Measurements from ENCODE around the gene BTNL3.
"Not testable (repeated sequence)": the region's sequence is repeated elsewhere in the genome, so short reads cannot be mapped to it uniquely, and the experiment has no call there.

BTNL3 gene

GRCh38 chr5:181024245-181025064 is 35.8 kb downstream of the BTNL3 start:
- no peak for DNase-seq (ENCODE audit: low read depth)

DNA sequence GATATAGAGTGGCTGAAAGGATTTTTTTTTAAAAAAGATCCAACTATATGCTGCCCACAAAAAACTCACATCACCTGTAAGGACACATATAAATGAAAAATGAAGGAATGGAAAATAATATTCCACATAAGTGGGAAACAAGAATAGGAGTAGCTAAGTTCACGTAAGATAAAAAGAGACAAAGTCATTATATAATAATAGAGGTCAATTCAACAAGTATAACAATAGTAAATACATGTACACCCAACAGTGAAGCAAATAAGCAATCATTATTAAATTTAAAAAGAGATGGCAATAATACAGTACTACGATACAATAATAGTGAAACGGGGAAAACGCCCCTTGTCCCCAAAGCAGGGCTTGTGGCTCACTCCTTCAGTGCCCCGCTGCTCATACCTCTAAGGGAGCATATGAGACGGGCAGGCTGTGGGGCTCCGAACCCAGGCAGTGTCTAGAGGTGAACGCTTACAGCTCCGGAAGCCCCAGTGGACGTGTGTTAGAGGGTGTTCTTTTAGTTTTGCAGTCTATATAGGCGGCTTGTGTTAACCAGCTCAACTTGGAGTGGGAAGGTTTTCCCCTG is 38.9 kb downstream of the BTNL3 start:
- DNase-seq (ENCODE audit: low read depth), result no peak

DNA sequence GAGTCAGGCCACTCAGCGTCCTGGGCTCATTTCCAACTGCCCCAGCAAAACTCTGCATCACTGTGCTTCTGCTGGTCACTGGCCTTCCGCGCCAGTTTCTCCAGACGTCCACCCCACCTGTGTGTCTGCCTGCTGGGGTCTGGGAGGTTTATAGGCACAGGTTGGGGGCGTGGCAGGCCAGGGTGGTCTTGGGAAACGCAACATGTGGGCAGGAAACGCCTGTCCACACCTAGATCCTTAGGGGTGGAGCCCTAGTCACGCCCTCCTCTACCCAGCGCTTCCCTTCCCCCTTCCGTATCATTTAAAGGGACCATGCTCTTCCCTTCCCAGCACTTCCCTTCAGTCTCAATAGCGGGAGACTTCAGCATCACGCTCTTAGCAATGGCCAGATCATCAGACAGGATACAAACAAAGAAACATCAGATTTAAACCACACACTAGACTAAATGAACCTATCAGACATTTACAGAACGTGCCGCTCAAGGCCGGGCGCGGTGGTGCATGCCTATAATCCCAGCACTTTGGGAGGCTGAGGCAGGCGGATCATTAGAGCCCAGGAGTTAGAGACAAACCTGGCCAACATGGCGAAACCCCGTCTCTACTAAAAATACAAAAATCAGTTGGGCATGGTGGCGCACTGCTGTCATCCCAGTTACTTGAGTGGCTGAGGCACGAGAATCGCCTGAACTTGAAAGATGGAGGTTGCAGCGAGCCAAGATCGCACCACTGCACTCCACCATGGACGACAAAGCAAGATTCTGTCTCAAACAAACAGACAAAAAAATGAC is 39.6 kb downstream of the BTNL3 start:
- DNase-seq (ENCODE audit: low read depth), result no peak

DNA sequence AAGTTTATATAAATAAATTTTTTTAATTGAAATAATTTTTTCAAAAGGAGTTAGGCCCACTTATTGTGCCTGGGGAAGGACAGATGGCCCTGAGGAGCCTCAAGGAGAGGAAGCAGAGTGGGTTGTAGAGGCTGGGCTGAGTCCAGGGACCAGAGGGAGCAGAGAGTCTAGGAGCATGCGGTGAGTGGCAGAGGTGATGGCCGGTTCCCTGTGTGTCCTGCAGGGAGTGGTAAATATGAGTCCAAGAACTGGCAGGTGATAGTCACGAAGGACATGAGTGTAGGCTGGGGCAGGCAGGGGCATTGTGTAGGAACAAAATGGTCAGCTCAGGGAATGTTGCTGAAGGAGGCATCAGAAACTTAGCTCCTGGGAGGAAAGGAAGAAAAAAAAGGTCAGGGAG is 43.1 kb downstream of the BTNL3 start:
- DNase-seq (ENCODE audit: low read depth), result no peak

DNA sequence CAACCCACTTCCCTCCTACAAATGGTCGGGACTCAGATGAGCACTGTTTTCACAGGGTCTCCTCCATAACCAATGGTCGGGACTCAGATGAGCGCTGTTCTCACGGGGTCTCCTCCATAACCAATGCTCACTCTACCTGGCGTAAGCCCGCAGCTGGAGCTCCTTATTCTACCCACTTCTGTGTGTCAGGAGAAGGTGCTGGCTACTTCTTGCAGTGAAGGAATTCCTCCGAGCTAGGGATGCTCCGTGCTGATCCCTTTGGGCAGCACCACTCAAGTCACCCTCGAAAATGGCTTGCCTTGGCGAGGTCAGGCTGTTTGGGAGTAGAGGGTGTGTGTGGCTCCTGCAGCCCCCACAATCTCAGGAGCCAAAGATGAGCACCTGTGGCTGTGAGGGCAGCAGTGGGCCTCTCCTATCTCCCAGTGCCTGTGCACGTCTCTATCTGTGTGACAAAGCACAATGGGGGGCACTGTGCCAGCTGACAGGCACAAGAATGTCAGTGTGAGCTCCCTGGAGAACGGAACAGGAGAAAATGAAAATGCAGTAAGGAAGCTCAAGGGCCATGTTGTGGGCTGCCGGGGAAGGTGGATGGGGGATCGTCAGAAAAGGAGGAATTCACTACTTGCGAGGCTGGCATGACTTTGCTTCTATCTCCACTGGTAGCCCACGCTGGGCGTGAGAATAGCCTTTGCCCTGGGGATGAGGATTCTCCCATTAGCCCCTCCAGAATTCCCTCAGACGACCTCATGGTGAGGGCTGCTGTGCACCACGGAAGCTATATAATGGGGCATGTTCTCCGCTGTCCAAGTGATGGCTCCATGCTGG is 47.6 kb downstream of the BTNL3 start:
- no peak for DNase-seq (ENCODE audit: low read depth)

GRCh38 chr5:181036816-181037364 is 48.2 kb downstream of the BTNL3 start:
- no peak for DNase-seq (ENCODE audit: low read depth)

GRCh38 chr5:181037365-181037861 is 48.8 kb downstream of the BTNL3 start:
- no peak for DNase-seq (ENCODE audit: low read depth)

DNA sequence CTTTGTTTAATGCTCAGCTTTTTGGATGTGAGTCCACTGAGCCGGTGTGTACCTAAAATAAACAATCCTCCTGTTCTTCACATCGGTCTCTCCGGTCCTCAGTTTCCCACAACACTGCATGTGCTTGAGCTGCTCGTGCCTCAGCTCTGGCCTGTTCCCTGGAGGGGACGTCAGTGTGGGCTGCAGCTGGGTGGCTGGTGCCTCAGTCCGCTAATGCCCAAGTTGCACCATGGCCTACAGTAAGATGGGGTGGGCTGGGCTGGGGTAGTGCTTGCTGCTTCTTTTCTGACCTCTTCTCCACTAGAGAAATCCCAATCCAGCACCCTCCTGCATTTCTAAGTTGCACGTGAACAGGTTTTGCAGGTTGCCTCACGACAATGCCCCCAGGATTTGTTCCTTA is 50.8 kb downstream of the BTNL3 start:
- DNase-seq (ENCODE audit: low read depth), result no peak

GRCh38 chr5:181039931-181040630 is 51.4 kb downstream of the BTNL3 start, which contains the start of gene BTNL9:
BTNL9 (plus strand) TSS chr5:181040266; CDS start chr5:181045490, 5,224 bp downstream.
- no peak for DNase-seq (ENCODE audit: low read depth)

DNA sequence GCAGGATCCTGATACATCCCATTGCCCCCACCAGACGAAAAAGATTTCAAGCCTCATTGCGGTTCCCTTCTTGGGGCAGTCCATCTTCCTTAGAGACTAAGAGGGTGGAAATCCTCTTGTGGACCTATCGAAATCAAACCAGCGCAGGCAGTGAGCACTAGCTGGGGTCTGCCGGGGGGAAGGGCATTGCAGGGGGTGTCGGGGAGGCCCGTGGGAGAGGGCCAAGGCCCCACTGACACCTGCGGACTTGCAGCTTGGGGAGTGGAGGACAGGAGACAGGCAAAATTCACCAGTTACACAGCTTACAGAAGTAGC is 51.9 kb downstream of the BTNL3 start:
- DNase-seq (ENCODE audit: low read depth), result no peak

DNA sequence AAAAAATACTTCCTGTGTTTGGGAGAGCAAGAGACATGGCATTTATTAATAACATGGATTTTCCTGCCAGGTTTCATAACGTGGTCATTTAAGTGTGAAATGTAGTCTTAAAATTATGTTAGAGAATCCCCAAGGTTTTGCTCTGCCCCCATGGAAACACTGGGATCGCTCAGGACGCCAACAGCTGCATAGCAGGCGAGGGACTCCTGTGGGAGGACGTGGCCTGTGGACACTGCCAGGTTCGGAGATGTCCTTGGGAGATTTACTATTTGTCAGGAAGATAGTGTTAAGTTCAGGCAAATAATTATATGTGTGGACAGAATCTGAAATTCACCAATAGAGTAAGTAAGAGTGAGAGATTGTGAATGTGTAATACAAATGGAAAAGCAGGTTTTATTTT is 52.4 kb downstream of the BTNL3 start:
- DNase-seq (ENCODE audit: low read depth), result no peak

GRCh38 chr5:181042036-181042713 is 53.5 kb downstream of the BTNL3 start:
- no peak for DNase-seq (ENCODE audit: low read depth)

DNA sequence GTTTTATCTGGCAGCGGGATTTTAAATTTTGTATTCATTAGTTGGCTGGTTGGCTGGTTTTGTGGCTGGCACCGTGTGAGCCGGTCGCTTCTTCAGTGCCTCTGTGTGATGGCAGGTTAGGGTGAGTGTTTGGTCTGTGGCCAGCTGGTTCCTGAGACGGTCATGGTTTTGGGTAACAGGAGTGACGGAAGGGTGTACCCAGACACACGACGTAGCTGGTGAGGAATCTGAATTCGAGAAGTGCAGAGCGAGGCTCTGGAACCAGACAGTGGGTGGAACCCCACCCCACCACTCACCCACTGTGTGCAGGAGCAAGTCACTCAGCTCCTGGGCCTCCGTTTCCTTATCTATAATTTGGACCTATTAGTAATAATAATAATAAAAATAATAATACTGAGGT is 54.1 kb downstream of the BTNL3 start:
- DNase-seq (ENCODE audit: low read depth), result no peak

DNA sequence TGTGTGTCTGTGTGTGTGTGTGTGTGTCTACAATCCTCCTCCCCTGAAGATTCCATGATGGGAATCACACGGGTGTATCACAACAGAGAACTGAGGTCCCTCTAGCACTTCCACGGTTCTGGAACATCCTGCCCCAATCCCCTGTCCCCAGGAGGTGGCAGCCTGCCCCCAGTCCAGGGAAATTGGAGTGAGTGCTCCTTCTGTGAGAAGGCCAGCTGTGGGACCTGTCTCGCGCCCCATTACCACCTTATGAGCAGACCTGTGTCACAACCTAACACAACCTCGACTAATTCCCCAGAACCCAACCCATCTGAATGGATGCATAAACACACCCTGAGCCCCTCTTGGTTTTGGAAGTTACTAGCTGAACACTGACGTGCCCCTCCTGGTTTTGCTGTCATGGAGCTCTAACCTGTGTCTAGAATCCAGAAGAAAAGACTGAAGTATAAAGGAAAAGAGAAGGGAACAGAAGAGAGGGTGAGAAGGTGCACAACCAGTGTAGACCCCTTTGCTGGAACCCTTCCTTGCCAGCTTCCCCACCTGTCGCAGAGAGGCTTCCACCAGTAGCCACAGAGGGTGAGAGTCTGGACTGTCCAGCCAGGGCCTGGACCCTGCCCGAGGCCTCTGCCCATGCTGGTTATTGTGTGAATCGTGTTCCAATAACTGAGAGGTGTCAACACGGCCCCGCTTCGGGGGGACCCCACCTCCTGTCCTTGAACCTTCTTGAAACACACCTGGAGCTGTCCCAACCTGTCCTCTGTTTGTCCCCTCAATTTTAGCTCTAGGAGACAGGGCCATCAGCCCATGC is 54.8 kb downstream of the BTNL3 start:
- no peak for DNase-seq (ENCODE audit: low read depth)

- no peak for DNase-seq (ENCODE audit: low read depth)
These were observed 55.5 kb downstream of the BTNL3 start for GRCh38 chr5:181044093-181044599.

- DNase-seq (ENCODE audit: low read depth), result no peak
These were observed 56.1 kb downstream of the BTNL3 start for GRCh38 chr5:181044662-181045305.

- DNase-seq (ENCODE audit: low read depth), result no peak
These were observed 56.7 kb downstream of the BTNL3 start for GRCh38 chr5:181045316-181045715.

DNA sequence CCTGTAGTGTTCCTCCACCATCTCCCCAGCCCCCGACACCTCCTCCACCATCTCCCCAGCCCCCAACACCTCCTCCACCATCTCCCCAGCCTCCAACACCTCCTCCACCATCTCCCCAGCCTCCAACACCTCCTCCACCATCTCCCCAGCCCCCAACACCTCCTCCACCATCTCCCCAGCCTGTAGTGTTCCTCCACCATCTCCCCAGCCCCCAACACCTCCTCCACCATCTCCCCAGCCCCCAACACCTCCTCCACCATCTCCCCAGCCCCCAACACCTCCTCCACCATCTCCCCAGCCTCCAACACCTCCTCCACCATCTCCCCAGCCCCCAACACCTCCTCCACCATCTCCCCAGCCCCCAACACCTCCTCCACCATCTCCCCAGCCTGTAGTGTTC is 57.2 kb downstream of the BTNL3 start:
- not testable (repeated sequence) for DNase-seq (ENCODE audit: low read depth)

- no peak for DNase-seq (ENCODE audit: low read depth)
These were observed 58.6 kb downstream of the BTNL3 start for GRCh38 chr5:181047288-181047687.

Data from stromal cell of bone marrow (primary cell).